GM10248 (cell line): ENCODE data around the gene NXT2.
"Not testable (repeated sequence)": the region's sequence is repeated elsewhere in the genome, so short reads cannot be mapped to it uniquely, and the experiment has no call there.

Experiments
- CTCF ChIA-PET: fragments of 300-600 bp; sonication (Branson Sonifier 250); formaldehyde crosslinking; extraction: SDS; loops from one replicate; lab custom pipeline; 2021; ENCODE audit warnings: antibody characterized with exemption; lab: Yijun Ruan, JAX
- POLR2A ChIA-PET: fragments of 350-650 bp; sonication (Branson Sonifier 250); formaldehyde crosslinking; extraction: SDS; loops from one replicate; lab custom pipeline; 2020; ENCODE audit warnings: antibody characterized with exemption; lab: Yijun Ruan, JAX
- DNase-seq: peaks from one replicate; pipeline ENCODE4 v3.0.0; 2012; ENCODE audit errors: extremely low spot score
- TF ChIP-seq, protein P1 (sequence below): IDR thresholded peaks from 2 replicates; pipeline ENCODE4 v1.5.1; 2012; ENCODE audit warnings: mild to moderate bottlenecking, low read depth; ENCODE audit errors: extremely low read depth, missing control alignments, control extremely low read depth

NXT2 gene

DNA sequence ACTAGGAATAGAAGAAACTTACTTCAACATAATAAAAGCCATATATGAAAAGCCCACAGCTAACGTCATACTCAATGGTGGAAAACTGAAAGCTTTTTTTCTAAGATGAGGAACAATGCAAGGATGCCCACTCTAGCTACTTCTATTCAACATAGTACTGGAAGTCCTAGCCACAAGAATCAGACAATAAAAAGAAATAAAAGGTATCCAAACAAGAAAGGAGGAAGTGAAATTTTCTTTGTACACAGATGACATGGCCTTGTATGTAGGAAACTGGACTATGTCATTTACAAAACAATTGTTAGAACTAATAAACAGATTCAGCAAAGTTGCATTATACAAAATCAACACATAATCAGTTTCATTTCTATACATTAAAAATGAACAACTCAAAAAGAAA is 25.5 kb upstream of the NXT2 start:
- POLR2A ChIA-PET: no interaction called here
- DNase-seq: no peak
- TF ChIP-seq, protein P1, sequence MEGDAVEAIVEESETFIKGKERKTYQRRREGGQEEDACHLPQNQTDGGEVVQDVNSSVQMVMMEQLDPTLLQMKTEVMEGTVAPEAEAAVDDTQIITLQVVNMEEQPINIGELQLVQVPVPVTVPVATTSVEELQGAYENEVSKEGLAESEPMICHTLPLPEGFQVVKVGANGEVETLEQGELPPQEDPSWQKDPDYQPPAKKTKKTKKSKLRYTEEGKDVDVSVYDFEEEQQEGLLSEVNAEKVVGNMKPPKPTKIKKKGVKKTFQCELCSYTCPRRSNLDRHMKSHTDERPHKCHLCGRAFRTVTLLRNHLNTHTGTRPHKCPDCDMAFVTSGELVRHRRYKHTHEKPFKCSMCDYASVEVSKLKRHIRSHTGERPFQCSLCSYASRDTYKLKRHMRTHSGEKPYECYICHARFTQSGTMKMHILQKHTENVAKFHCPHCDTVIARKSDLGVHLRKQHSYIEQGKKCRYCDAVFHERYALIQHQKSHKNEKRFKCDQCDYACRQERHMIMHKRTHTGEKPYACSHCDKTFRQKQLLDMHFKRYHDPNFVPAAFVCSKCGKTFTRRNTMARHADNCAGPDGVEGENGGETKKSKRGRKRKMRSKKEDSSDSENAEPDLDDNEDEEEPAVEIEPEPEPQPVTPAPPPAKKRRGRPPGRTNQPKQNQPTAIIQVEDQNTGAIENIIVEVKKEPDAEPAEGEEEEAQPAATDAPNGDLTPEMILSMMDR: no peak
- CTCF ChIA-PET: no interaction called here

DNA sequence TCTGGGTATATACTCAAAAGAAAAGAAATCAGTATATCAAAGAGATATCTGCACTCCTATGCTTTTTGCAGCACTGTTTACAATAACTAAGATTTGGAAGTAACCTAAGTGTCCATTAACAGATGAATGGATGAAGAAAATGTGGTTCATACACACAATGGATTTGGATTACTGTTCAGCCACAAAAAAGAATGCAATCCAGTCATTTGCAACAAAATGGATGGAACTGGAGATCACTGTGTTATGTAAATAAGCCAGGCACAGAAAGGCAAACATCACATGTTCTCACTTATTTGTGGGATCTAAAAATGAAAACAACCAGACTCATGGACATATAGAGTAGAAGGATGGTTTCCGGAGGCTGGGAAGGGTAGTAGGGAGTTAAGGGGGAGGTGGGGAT is 17.6 kb upstream of the NXT2 start:
- POLR2A ChIA-PET: no interaction called here
- no peak for DNase-seq
- CTCF ChIA-PET: no interaction called here
- TF ChIP-seq, protein P1: no peak

DNA sequence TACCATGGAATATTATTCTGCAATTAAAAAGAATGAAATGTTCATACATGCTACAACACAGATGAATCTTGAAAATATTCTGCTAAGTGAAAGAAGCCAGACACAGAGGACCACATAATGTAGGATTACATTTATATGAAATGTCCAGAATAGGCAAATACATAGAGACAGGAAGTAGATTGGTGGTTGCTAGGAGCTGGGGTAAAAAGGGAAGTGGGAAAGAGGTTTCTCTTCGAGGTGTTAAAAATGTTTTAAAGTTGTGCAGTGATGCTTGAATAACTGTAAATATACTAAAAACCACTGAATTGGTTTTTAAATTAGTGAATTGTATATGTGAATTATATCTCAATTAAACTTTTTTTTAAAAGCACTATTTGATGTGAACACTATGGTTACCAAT is 3.6 kb upstream of the NXT2 start:
- ChIA-PET POLR2A (no interaction called here), CTCF (no interaction called here)
- TF ChIP-seq, protein P1: no peak
- no peak for DNase-seq

DNA sequence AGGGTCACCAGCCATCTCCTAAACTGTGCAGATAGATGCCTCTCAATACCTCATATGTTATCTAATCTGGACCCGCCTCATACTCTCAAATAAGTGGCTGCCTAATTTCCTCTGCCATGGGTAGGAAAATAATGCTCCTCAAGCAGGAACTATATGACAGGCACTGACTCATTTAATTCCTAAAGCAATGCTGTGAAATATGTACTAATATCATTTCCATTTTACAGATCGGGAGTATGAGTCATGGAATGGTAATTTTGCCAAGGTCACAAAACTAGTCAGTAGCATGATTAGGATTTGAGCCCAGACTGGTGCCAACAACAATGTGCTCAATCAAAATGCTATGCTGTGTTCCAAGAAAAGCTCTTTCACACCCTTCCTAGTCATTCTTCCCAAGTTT is 3.0 kb upstream of the NXT2 start:
- CTCF ChIA-PET: no interaction called here
- POLR2A ChIA-PET: no interaction called here
- no peak for DNase-seq
- TF ChIP-seq, protein P1: no peak

DNA sequence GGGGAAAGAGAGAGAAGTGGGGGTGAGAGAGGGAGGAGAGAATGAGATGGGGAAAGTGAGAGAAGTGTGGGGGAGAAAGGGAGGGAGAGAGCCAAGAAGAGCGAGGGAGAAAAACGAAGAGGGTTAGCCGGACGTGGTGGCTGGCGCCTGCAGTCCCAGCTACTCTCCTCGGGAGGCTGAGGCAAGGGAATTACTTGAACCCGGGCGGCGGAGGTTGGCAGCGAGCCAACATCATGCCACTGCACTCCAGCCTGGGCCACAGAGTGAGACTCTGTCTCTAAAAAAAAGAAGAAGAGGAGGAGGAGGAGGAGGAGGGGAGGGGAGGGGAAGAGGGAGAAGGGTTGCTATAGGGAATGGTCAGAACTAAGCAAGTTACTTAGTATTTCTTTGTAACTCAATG is 1.7 kb upstream of the NXT2 start:
- no peak for DNase-seq
- CTCF ChIA-PET: no interaction called here
- POLR2A ChIA-PET: no interaction called here
- TF ChIP-seq, protein P1: no peak

DNA sequence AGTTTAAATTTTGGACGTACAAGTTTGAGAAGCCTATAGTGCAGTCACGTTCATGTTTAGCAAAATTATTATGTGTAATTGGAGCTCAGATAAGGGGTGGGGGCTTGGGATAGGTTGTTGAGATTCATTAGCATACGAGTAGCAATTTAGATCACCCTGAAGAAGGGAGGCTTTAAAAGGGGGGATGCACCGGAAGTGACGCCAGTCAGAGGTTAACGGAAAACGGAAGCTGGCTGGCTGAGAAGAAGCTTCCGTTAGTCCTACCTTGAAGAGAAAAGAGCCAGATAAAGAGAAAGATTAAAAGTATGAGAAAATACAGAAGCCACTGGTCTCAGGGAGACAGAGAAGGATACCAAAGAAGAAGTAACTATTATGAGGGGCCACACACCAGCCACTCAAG is 1.1 kb upstream of the NXT2 start:
- no peak for DNase-seq
- TF ChIP-seq, protein P1: no peak
- CTCF ChIA-PET: no interaction called here
- POLR2A ChIA-PET: no interaction called here

DNA sequence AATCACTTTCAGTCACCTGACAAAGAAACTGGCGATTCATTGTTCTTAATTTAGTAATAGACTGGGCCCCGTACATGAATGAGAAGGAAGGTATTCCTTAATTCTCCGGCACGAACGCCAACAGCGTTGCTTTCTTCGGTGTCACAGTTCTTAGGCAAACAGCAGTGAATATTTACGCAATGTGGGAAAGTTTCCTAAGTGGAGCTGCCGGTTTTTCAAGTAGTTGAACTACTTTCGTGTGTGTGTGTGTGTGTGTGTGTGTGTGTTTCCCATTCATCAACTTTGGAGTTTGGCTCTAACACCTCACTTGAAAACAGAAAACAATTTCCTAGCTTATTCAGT is 651 bp downstream of the NXT2 start:
- CTCF ChIA-PET: interaction anchor here (1.3 to 1.5 kb wide), 2 partner anchors 51 to 353 kb away, joined by 3 to 6 read pairs; no protein-coding TSS in a partner anchor
- POLR2A ChIA-PET: interaction anchor here (0.6 kb wide), 1 partner anchor 248 kb away, joined by 4 read pairs; no protein-coding TSS in a partner anchor
- TF ChIP-seq, protein P1: no peak
- no peak for DNase-seq

DNA sequence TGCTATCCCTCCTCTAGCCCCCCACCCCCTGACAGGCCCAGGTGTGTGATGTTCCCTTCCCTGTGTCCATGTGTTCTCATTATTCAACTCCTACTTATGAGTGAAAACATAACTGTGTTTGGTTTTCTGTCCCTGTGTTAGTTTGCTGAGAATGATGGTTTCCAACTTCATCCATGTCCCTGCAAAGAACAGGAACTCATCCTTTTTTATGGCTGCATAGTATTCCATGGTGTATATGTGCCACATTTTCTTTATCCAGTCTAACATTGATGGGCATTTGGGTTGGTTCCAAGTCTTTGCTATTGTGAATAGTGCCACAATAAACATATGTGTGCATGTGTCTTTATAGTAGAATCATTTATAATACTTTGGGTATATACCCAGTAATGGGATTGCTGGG is 2.4 kb downstream of the NXT2 start:
- DNase-seq, POLR2A ChIA-PET, CTCF ChIA-PET: not testable (repeated sequence)
